Measurements from ENCODE around the gene AZU1. TPM values are rescaled to one million over a fixed set of nuclear protein-coding genes. Genes with fewer than 3 reads are reported as not detected.

Gene AZU1
- total and polyA plus RNA-seq, 8 donors = 1.3 to 4.7 (median 2.3) TPM

DNA sequence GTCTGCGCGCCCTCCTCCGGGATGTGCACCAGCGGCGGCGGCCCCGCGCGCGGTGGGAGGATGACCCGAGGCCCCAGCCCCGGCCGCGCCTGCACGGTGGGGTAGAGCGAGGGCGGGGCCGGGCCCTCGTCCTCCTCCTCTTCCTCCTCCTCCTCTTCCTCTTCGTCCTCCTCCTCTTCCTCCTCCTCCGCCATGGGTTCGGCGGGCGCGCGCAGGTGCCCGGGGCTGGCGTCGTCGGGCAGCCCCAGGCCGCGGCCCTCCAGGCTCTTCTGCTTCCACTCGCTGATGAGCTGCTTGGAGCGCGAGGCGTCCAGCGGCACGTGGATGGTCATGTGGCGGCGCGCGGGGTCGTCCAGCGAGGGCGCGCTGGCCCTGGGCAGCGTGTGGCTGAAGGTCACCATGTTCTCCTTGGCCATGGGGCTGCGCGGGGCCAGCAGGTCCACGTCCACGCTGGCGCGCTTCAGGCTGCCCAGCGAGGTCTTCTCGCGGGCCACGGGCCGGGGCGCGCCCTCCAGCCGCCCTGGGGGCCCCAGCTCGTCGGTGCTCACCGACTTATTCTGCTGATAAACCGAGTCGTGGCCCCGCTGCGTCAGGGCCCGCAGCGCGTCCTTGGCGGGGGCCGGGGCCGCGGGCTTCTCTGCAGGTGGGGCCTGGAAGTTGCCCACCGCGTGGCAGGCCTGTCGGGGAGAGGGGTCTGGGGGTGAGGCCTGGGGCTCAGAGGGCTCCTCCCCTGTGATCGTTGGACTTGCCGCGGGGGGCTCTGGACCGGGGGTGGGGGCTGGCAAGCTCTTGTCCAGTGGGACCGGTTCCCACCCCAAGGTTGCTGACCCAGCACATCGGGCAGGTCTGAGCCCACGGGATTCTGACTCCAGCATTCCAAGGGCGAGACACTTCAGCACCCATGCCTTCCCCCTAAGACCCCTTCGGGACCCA is 14.2 kb upstream of the AZU1 start:
- Histone ChIP-seq H3K27ac (no peak overlapping the region), H3K36me3 (peaks cover 0 to 63% of the 10 kb centered on the region in 2 donors), H3K27me3 (no peaks in the 10 kb centered on the region), H3K9me3 (no peaks in the 10 kb centered on the region), H3K4me3 (no peak overlapping the region), H3K4me1 (no peaks in the 10 kb centered on the region)
- ATAC-seq (no peak), DNase-seq (no peak)
- TF ChIP-seq, protein P1, sequence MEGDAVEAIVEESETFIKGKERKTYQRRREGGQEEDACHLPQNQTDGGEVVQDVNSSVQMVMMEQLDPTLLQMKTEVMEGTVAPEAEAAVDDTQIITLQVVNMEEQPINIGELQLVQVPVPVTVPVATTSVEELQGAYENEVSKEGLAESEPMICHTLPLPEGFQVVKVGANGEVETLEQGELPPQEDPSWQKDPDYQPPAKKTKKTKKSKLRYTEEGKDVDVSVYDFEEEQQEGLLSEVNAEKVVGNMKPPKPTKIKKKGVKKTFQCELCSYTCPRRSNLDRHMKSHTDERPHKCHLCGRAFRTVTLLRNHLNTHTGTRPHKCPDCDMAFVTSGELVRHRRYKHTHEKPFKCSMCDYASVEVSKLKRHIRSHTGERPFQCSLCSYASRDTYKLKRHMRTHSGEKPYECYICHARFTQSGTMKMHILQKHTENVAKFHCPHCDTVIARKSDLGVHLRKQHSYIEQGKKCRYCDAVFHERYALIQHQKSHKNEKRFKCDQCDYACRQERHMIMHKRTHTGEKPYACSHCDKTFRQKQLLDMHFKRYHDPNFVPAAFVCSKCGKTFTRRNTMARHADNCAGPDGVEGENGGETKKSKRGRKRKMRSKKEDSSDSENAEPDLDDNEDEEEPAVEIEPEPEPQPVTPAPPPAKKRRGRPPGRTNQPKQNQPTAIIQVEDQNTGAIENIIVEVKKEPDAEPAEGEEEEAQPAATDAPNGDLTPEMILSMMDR (IDR thresholded peaks at IDR 0.05) = no peak
- intact Hi-C loops (cut with DNase I) = no loop called here

DNA sequence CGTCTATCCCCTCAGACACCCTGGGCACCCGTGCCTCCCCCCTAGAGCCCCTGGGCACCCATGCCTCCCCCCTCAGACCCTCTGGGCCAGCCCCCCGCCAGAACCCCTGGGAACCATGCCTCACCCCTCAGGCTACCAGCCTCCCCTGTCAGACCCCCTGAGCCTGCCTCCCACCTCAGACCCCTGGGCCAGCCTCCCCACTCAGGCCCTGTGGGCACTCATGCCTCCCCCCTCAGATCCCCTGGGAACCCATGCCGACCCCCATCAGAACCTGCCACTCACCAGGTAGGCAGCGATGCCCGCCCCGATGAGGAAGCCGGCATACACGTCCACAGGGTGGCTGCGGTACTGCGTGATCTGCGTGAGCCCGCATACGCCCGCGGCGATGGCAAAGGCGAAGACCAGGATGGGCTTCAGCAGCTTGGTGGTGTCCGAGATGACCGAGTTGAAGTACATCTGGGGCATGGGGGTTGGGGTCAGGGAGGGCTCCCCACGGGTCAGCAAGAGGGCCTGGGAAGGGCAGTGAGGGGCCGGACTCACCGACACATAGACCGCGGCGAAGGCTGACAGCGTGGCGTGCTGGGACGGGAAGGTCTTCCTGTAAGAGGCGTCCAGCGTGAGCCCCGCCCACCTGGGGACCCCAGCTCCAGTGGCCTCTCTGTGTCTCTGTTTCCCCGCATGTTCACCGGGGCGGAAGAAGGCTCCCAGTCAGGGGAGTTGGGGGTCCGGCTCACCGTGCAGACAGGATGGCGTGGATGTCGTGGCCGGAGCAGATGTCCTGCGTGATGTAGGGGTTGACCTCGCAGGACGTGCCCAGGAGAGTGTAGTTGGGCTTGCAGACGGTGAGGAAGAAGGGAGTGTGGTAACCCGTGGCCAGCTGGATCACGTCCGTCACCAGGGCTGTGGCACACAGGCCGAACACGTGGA is 13.2 kb upstream of the AZU1 start:
- Histone ChIP-seq H3K27me3 (no peaks in the 10 kb centered on the region), H3K9me3 (no peaks in the 10 kb centered on the region), H3K27ac (no peak overlapping the region), H3K4me1 (no peaks in the 10 kb centered on the region), H3K36me3 (peaks cover 0 to 54% of the 10 kb centered on the region in 2 donors), H3K4me3 (no peak overlapping the region)
- intact Hi-C loops (cut with DNase I) = no loop called here
- TF ChIP-seq, protein P1 (IDR thresholded peaks at IDR 0.05) = no peak
- DNase-seq = no peak
- ATAC-seq = no peak

DNA sequence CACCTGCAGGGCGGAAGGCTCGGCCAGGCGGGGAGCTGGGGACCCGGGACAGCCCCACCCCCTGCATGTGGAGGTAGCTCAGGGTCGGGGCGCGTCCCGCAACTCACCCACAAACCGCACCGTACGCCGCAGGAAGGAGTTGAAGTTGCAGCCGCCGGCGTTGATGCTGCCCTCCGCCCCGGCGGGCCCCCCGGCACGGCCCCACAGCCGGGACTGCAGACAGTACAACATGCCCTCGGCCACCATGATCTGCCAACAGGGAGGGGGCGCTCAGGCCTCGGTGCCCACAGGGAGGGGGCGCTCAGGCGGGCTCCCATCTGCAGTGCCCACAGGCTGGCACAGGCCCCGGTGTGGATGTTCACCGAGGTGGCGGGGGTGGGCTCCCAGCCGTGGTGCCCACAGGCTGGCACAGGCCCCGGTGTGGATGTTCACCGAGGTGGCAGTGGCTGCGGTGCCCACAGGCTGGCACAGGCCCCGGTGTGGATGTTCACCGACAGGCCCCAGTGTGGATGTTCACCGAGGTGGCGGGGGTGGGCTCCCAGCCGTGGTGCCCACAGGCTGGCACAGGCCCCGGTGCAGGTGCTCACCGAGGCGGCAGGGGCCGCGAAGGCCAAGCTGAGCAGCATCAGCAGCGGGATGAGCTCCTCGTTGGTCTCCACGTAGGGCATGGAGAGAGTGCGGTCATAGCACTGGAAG is 12.4 kb upstream of the AZU1 start:
- H3K27ac ChIP-seq = no peak overlapping the region
- H3K36me3 ChIP-seq = peaks cover 0 to 46% of the 10 kb centered on the region in 2 donors
- H3K4me3 ChIP-seq = no peak overlapping the region
- TF ChIP-seq, protein P1 (IDR thresholded peaks at IDR 0.05) = no peak
- intact Hi-C loops (cut with DNase I) = no loop called here
- H3K4me1 ChIP-seq = no peaks in the 10 kb centered on the region
- no peak for DNase-seq
- no peaks in the 10 kb centered on the region for H3K27me3 ChIP-seq
- H3K9me3 ChIP-seq = no peaks in the 10 kb centered on the region
- ATAC-seq = no peak

DNA sequence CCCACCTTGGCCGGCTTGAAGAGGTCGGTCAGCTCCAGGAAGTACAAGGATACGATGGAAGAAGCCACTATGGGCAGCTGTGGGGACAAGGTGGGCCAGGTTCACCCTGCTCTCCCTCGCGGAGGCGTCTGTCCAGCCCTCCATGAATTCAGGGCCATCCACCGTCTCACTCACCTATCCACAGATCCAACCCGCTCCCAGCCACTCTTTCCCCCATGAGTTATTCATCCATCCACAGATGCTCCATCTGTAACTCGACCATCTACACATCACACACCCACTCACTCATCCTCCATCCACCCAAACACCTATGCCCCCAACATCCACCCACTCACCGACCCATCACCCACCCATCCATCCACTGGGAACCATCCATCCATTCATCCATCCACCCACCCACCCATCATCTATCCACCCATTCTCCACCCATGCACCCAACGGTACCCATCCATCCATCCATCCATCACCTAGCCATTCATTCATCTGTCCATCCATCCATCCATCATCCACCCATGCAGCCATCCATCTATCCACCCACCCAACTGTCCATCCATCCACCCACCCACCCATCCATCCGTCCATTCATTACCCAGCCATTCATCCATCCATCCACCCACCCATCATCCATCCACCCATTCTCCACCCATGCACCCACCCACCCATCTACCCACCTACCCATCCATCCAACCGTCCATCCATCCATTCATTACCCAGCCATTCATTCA is 11.7 kb upstream of the AZU1 start:
- intact Hi-C loops (cut with DNase I) = no loop called here
- no peak for ATAC-seq
- H3K4me1 ChIP-seq = no peaks in the 10 kb centered on the region
- peaks cover 0 to 39% of the 10 kb centered on the region in 2 donors for H3K36me3 ChIP-seq
- peaks cover 0 to 3% of the 10 kb centered on the region in 2 donors for H3K27me3 ChIP-seq
- TF ChIP-seq, protein P1 (IDR thresholded peaks at IDR 0.05) = no peak
- H3K27ac ChIP-seq = no peak overlapping the region
- no peak overlapping the region for H3K4me3 ChIP-seq
- H3K9me3 ChIP-seq = no peaks in the 10 kb centered on the region
- DNase-seq = no peak
